Activated T-cell treated with anti-CD3 and anti-CD28 coated beads, Interleukin-2, amount 50 U/mL, for 48 hours (primary cell): ENCODE data around the gene ARL4A.
A peak's percentile ranks its signal among the peaks of the same experiment; 100 is the strongest.

Source experiments
- DNase-seq, 2 experiments: peaks; one replicate each; pipeline ENCODE4 v3.0.0-alpha.2; 2020

Gene ARL4A

DNA sequence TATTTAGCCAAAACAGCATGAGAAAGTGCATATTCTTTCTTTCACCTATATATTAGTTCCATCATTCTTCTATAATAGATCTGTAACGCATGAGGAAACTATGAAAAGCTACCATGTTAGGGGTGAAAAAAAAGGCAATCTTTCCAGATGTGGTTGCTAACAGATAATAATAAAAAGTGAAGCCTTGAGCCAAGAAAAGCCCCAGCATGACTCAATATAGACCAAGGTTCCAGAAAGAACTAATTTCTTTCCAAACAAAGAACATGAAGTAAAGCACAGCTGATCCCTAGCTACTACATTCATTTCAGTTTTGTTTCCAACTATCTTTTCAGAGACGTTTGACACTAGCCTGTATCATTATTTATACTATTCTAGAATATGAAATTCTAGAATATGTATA, 16.4 kb downstream of the ARL4A start:
- DNase-seq = no peak

DNA sequence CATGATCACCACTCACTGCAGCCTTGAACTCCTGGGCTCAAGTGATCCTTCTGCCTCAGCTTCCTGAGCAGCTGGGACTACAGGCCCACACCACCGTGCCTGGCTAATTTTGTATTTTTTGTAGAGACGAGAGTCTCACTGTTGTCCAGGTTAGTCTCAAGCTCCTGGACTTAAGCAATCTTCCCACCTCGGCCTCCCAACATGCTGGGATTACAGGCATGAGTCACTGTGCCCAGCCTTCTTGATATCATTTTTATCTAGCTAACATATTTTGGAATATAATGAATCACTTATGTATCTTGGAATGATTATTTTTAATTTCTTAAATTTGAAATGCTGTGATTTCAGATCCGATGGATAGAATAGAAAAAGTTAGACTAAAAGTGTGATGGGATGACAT, 18.4 kb downstream of the ARL4A start:
- no peak for DNase-seq

DNA sequence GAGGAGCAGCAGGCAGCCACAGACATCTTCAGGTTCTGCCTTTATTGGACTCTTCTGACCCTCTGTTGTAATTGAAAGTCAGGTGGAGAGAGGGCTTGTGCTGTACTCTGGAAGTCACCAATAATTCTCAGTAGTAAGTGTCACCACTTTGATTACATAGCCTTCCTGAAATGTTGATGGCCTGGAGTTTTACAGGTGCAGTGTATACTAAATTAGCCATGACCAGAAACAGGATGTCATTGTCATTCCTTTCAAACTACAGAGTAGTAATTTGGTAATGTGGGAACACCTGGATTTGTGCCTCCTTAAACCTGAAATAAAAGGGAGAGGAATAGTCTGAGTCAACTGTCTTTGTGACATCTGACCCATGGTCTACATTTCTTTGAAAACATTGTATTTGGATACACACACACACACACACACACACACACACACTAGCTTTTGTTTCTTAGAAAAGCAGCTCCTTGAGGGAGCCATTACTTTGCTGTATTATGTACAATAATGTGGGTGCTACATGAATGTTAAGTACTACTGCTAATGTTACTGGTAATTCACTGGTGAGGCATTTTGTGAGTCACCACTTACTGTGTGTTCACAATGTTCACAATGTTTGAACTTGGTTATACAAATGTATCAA, 19.6 kb downstream of the ARL4A start:
- DNase-seq = no peak

DNA sequence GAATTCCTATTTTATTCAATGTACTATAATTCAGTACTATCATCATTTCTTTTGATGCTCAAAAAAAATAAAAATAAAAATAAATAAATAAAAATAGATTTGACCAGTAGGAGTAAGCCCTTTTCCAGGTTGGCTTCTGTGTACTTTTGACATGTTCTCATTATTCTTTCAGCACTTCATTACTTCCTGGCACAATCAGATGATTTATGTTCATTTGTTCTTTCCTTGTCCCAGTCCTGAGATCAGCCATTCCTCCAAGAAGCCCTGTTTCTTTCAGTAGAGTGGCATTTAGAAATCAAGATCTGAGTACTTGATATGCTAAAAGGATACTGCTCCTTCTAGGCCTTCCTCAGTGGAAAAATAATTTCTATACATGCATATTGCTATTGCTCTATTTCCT, 20.9 kb downstream of the ARL4A start:
- DNase-seq = no peak

DNA sequence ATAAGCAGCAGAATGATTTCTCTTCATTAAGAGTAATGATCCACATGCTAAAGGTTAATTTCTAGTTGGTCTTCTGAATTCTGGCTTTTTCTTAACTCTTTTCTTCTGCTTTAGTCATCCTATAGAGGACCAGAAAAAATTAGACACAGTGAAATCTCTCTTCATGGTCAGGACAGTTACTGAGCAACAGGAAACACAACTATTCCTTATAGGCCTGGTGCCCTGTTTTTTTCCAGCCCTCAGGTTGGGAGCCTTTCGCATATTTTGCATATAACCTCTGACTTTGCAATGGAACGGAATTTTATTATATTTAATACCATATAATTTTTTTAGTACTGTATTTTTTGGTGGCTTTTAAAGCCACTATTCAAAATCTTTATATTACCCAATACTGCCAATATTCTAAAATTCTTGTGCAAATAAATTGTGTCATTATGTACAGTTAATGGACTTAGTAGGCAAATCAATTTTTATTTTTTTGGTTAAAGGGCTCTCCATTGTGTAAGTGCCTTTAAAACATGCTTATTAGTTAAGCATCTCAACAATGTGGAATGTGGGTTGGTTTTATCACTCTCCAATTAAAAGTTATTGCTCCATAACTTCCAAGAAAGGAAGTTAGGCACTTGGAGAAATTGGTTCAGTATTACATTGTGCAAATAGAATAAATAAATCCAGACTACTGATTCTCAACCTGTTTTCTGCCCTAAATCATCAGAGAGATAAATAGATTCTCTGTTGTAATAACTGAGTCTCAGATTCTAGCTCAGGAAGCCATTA, 22.5 kb downstream of the ARL4A start:
- no peak for DNase-seq

DNA sequence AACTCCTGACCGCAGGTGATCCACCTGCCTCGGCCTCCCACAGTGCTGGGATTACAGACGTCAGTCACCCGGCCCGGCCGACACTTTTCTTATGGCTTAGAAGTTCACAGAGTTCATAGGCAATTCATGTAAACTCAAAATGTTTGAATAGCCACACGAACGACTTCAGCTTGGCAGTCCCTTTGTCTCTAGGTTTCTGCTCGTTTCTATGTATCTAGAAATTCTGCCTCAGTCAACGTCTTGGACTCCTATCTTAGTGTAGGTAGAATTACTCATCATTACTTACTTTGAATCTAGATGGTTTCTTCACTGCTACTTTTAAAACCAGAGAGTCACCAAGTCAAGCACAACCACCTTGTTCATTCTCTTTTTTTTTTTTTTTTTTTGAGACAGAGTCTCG, 23.7 kb downstream of the ARL4A start:
- DNase-seq = no peak

DNA sequence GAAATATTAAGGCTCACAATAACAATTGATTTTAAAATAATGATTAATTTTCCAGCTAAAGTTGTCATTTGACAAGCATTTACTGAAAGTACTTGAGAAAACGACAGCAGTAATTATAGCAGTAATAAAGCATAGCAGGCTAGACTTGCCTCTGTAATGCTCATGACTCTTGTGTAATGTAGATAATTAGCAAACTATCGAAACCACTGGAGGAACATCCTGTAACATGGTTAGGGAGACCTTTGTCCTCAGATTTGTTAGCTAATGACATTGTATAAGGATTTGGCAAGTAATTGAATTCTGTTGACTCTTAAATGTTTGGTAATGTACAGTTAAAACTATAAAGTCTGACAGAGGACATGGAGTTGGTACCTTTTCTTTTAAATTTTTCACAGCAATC, 24.8 kb downstream of the ARL4A start:
- DNase-seq = no peak

DNA sequence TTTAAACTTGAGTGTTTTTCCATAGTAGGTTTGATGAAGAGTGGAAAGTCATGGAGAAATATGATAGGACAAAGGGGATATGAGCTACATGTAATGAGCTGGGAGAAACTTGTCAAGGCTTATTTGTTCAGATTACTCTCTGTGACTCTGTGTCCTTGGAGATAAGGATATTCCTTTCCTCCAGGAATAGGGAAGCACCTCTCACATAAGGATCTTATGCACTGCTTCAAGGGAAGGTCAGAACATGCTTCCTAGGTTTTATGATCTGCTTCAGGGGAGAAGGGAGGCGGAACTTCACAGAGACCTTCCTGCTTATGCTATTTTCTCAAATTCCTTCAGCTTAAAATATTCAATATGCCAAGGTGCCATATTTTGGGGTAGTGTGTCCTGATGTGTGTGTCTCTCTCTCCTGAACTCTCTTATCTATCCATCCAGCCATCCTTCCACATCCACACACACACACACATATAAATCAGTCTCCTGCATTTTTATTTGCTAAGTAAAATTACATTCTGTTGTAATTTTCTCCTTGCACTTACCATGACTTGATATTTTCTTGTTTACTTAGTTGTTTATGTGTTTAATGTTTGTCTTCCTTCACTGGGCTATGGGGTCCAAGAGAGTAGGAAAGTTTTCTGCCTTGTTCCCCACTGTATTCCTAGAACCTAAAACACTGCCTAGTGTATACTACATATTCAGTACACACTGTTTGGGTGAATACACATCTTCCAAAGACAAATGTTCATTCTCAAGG, 26.4 kb downstream of the ARL4A start:
- DNase-seq = no peak

DNA sequence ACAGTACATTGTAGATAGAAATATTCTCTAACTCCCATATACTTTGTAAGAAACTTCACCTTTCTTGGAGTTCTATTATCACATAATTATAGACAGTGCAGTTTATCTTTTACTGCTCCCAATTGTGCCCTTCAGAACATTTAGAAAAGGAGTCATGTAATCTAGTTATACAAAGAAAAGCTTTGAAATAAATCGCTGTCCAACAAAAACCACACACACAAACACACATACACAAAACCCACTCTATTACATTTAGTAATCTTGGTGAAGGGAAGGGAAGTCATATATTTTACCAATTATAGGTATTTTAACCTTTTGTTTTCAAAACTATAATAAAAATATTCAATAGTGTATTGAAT, 26.9 kb downstream of the ARL4A start:
- no peak for DNase-seq

DNA sequence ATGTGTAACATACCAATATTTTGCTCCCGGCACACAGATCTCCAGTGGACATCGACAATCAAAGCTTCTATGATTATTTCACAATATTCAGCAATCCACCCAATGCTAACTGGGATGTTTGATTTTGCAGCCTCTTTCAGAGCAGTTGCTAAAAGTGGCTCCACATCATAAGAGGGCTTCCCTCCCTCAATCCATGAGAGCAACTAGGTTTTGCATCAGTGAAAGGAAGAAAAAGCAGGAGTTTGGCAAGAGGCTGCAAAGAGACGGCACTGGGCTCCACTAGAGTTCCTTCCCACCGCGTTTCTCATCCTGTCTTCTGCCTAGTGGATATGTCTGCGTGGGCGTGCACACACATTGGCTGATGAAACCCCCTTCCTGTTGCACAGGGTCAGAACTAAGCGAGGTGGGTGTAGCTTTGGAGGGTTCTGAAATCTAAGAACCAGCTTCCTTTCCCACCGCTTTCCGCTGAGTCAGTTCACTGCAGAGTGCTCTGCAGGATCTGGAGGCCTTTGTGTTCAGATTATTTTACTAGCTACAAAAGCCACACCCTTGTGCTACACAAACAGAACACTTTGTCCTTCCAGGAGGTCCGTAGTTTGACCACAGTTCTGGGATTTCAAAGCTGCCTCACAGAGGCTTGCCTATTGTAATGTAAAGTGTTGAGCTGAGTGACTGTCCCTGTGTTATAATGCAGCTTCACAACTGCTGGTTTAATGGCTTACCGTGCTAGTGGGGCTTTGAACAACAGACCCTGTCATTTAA, 28.1 kb downstream of the ARL4A start:
- peak; percentile 42 to 58 for DNase-seq

DNA sequence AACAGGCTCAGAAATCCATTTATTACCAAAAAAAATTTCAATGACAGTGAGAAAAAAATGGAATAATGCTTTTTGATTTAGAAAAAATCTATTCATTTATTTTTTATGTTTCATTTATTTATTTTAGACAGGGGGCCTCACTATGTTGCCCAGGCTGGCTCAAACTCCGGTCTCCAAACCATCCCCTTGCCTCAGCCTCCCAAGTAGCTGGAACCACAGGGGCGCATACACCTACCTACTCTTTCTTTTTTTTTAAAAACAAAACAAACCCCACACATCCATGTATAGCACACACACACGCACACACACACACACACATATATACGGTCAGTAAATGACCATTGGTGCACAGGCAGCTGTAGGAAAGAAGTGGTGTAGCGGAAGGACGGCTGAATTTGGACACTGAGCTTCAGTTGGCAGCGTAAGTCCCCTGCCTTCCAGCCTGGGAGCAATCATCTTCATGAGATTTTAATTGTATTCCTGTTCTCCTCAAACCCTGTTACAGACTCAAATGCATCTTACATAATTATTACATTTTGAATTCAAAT, 28.8 kb downstream of the ARL4A start:
- no peak for DNase-seq

DNA sequence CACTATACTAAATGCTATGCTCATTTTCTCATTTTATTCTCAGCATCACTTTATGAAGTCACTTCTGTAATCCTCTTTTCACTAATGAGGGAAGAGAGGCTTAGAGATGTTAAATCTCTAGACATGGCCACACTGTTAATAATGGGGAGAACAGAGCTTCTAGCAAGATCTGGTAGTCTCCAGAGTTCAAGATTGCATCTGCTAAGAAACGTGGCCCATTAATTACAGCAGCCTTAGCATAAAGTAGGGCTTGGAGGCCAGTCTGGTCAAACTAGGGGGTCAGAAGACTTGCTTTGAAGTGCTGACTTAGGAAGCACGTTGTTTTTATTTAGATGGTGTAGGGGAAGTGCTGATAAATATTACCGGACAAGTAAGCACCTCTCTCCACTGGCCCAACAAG, 29.3 kb downstream of the ARL4A start:
- no peak for DNase-seq

DNA sequence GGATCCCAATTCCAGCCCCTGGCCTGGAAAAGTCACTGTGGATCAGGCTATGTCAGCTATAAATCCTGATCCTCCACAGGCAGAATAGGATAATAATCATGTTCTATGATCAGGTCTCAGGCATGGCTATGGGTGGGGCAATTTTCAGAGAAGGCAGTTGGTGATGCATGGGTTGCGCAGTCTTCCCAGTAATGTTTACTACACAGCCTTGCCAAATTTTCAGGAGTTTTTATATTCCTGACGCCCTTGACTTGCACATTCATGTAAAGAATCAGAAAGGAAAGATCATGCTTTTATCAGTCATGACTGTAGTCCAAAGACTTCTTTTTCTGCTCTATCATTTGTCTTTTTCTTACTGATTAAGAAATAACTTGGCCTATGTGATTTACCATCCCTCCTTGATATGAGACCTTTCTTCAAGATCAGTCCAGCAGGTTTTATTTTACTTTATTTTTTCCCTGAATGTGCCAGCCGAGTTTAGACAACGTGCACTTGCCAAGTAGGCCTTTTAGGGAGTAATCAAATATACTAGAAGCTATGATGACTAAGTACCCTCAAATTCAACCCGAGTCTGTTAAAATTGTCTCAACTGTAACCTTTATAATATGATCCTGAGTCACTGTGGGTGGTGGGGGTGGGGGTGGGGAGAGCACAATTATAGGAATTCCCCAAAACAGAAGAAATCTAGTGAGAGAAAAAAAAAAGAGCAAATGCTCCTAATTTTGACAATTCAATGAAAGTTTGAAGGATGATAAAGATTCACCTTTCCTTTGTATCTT, 31.9 kb downstream of the ARL4A start:
- DNase-seq = no peak

DNA sequence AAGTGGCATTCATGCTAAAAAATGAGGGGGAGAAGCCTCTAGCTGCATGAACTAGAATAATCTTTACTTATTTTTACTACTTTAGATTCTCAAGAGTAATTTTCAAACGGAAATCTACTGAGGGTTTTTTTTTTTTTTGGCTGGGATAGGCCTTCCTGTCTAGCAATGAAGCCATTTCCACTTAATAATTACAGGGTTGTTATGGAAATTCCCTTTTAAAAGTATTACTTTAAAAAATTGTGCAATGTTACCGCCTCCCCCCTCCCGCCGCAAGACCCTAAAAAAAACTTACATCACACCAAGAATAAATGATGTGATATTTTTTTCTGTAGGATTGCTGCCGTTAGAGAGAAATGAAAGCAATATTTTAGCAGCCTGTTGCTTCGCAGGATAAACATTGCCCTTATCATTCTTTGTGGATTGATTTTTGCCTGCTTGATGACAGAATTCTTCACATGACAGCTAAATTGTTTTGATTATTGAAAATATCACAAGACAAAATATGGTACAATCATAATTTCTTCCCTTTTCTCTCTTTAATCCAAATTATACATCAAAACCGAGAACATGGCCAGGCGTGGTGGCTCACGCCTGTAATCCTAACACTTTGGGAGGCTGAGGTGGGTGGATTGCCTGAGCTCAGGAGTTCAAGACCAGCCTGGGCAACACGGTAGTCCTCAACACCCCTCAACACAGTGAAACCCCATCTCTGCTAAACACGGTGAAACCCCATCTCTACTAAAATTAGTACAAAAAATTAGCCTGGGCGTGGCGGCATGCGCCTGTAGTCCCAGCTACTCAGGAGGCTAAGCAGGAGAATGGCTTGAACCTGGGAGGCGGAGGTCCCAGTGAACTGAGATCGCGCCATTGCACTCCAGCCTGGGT, 32.8 kb downstream of the ARL4A start:
- DNase-seq = no peak

DNA sequence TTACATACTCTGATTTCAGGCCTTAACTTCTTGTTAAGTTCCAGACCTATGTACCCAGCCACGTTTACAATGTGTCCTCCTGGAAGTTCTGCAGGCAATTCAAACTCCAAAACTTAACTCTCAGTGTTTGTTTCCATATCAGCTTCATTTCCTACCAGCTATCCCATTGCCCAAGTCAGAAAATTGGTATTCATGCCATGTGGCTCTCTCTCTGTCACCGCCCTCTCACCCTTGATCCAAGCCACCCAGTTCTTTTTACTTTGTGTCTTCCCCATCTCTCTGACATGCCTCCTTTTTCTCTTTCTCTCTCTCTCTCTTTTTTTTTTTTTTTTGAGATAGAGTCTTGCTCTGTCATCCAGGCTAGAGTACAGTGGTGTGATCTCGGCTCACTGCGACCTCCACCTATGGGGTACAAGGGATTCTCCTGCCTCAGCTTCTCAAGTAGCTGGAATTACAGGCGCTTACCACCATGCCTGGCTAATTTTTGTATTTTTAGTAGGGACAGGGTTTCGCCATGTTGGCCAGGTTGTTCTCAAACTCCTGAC, 33.9 kb downstream of the ARL4A start:
- DNase-seq = no peak

DNA sequence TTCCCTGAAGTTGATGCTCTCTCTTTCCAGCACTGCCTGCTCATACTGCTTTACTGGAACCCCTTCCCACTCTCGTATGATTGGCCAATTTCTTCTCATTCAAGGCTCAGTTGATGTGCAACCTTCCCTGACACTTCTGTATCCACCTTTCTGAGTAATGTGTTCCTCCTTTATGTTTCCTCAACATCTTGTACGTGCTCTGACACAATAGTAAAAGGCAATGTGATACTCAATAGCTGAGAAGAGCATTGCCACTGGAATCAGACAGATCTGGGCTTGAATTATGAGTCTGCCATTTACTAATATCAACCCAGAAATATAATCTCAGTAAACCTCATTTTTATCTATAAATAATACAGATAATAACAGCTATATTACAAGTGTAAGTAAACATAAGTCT, 34.7 kb downstream of the ARL4A start:
- no peak for DNase-seq

DNA sequence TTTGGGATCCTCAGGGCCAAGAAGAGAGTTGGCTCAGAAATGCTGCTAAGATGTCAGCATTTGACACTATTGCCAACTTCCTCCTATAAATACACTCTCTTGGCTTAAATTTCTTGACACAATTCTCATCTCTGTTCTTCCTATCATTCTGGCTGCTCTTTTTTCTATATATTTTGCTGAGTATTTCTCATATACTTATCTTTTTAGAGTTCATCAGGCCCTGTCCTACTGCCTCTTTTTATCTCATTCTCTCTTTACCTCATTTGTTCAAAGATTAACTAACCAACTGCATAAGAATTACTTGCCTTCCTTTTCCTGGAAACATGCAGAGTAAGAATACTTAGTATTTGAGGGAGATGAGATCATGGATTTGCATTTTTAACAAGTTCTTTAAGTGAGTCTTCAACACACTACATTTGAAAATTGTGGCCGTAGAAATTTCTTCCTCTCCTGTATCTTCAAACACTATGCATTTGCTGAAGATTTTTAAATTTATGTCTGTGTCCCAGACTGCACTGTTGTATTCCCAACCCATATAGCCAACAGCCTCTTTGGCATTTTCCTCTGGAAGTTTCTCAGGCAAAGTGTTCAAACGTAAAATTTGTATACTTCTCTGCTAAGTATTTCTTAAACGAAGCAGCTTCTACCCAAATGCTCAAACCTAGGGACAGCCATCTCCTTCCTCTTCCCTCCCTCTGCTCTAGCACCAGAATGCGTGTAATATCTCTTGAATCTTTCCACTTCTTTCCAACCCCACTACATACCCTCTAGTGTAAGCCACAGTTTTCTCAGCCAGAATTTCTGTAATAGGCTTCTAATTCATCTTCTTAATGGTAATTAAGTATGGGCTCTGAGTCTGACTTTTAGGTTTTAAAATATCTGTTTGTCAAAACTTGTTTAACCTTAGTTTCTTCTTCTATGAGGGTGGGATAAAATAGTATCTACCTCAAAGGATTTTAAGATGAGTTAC, 35.5 kb downstream of the ARL4A start:
- no peak for DNase-seq

DNA sequence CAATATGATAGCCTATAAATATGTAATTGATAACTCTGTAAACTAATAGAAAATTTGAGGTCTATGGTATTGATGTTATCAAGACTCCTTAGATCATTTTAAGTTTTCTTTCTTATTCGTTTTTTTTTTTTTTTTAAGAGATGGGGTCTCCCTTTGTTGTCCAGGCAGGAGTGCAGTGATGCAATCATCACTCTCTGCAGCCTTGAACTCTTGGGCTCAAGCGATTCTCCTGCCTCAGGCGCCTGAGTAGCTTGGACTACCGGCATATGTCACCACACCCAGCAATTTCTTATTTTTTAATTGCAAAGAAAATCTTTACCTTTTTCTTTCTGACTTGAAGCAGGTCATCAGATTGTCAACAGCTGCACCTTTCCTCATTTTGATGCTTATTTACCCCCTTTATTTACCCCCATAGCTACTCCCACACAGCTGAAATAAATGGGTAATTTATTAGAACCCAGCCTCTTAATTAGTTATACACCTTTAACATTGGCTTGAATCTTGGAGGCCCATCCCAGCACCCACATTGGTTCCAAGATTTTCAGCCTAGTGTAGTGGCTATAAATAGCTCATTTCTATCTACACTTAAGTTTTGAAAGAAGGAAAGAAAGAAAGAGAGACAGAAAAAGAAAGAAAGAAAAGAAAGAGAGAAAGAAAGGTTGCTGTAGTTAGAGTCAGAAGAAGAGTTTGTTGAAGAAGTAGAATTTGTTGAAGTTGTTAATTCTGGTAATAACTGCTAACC, 38.3 kb downstream of the ARL4A start:
- no peak for DNase-seq

DNA sequence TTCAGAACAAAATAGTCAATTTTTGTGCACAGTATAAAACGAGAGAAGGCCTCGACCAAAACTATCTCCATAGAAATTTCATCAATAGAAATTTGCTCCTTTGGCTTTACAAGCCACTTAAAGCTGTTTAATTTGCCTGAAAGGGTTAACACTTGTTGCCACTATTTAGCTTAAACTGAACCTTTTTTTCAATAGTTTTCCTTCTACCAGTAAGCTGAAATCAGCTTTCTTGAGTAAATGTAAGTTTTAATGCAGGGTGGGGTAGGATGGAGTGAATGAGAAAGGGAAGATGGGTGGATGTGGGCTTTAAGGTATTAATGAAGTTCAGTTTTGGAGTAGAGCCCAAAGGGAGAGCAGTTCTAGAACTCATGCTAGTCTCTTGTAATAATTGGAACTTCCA, 39.5 kb downstream of the ARL4A start:
- no peak for DNase-seq
